Activated CD4-positive, alpha-beta T cell treated with anti-CD3 and anti-CD28 coated beads, Interleukin-2, Interleukin-6, amounts not matched to agents 100 ng/mL and 50 ng/mL, durations not matched to agents 16 hours and 8 hours (primary cell): ENCODE measurements around the gene TENM4.
"Not testable (repeated sequence)": the region's sequence is repeated elsewhere in the genome, so short reads cannot be mapped to it uniquely, and the experiment has no call there.

ENCODE experiments used
- DNase-seq: peaks from one replicate; pipeline ENCODE4 v3.0.0-alpha.2; 2020

TENM4 gene

GRCh38 chr11:78645226-78646202, 795.3 kb downstream of the TENM4 start:
- peak; percentile 73 for DNase-seq

GRCh38 chr11:78643676-78644056, 797.2 kb downstream of the TENM4 start:
- DNase-seq = no peak

DNA sequence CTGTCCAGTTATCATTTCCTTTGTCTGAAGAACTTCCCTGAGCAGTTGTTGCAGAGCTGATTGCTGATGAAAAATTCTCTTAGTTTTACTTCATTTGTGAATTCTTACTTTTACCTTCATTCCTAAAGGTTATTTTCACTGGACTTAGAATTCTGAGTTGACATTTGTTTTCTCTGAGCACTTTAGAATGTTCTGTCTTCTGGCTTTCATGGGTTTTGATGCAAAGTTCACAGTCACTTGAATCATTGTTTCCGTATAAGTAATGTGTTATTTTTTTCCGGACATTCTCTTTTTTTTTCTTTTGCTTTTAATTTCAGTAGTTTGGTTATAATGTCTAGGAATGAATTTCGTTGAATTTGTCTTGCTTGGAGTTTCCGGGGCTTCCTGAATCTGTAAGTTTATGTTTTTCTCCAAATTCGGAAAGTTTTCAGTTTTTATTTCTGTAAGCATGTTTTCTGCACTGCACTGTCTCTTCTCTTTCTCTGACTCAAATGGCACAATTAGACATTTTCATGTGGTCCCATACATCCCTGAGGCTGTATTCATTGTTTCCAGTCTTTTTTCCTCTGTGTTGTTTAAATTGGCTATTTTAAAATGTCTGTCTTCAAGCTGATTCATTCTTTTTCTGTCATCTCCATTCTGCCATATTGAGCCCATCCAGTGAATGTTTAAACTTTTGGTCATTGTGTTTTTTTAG, 797.7 kb downstream of the TENM4 start:
- peak; percentile 32 for DNase-seq

DNA sequence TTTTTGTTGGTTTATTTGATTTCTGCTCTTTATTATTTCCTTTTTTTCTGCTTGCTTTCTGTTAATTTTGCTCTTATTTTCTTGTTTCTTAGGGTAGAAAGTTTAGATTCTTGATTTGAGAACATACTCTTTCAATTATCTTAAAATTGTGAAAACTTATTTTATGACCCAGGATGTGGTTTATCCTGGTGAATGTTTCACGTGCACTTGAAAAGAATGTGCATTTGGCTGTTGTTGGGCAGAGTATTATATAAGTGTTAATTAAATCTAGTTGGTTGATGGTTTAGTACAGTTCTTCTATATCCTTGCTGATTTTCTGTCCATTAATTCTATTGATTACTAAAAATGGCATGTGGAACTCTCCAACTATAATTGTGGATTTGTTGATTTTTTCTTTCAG, 799.3 kb downstream of the TENM4 start:
- no peak for DNase-seq

GRCh38 chr11:78638704-78639380, 802.0 kb downstream of the TENM4 start:
- DNase-seq = no peak

- not testable (repeated sequence) for DNase-seq
These were observed 803.3 kb downstream of the TENM4 start for GRCh38 chr11:78637527-78637926.

GRCh38 chr11:78635814-78636506, 804.9 kb downstream of the TENM4 start:
- peak; percentile 19 for DNase-seq

GRCh38 chr11:78633516-78634310, 807.1 kb downstream of the TENM4 start:
- no peak for DNase-seq

DNA sequence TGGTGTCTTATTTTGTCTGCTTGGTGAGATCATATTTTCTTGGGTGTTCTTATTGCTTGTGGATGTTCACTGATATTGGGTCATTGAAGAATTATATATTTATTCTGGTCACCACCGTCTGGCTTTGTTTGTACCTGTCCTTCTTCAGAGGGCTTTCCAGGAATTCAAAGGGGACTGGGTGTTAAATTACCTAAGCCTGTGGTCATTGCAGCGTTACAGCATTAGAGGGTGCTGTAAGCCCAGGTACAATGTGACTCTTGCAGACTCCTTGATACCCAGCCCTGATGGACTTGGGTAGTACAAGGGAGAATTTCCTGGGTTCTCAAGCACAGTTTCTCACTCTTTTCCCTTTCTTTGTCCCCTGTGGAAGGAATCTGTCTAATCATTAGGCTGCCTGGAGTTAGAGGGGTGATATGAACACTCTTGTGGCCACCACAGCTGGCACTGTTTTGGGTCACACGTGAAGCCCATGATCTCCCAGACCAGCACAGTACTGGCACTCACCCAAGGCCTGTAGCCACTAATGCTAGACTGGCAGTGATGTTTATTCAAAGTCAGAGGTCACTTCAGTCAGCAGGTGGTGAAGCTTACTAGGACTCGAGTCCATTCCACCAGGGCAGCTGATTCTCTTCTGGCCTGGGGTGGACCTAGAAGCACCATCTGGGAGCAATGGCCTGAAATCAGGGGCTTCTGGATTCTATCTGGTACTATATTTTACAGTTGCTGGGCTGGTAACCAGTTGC, 810.1 kb downstream of the TENM4 start:
- DNase-seq = no peak

- DNase-seq = no peak
These were observed 810.7 kb downstream of the TENM4 start for GRCh38 chr11:78630155-78630554.

DNA sequence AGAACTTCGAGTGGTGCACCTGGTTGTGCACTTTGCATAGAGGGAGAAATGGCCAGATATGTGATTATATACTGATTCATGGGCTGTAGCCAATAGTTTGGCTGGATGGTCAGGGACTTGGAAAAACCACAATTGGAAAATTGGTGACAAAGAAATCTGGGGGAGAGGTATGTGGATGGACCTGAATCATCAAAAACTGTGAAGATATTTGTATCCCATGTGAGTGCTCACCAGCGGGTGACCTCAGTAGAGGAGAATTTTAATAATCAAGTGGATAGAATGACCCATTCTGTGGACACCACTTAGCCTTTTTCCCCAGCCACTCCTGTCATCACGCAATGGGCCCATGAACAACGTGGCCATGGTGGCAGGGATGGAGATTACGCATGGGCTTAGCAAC, 818.2 kb downstream of the TENM4 start:
- no peak for DNase-seq

DNA sequence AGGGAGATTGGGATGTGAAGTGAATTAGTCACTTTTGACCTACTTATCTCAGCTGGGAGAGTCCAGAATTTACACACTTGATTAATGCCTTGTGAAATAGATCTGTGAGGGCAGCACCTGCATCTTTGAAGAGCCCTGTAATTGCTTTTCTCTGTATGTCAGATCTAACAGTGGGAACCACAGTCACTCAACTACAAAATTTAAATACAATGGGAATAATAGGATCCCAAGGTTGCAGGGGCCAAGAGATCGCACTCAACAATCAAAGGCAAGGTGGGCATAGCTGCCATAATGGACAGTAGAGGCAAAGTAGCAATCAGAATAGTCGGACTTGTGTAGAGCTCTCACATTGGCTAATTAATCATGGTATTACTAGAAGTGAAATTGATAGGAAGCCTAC, 820.7 kb downstream of the TENM4 start:
- DNase-seq = no peak

DNA sequence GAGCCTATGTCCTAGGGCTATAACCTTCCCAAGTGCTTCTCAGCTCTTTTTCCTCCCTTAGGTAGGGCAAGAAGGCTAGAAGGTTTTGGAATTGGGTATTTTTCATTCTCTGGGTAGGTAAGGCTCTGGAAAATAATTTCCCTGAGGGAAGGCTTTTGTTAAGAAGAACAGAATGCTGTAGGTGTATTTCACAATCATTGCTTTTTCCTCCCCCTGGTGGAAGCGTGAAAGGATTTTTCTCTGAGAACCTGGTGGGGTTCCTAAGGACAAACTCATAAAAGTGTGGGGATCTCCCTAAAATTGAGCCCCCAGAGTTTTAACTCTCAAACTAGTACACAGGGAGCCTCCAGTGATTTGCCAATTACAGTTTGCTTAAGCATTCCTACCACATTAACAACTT, 825.1 kb downstream of the TENM4 start:
- DNase-seq = no peak

- no peak for DNase-seq
These were observed 827.4 kb downstream of the TENM4 start for GRCh38 chr11:78613378-78613813.

GRCh38 chr11:78612721-78613377, 828.0 kb downstream of the TENM4 start:
- no peak for DNase-seq

DNA sequence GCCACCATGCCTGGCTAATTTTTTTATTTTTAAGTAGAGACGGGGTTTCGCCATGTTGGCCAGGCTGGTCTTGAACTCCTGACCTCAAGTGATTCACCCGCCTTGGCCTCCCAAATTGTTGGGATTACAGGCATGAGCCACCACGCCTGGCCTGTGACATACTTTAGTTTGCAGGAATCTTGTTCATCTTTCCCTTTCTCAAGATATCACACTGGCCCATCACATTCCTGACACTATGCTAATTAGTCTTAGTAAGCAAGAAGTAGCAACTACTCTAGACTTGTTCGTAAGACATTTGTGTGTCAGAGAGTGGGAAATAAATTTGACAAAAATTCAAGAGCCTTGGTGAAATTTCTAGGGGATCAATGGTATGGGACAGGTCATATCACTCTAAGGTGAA, 831.5 kb downstream of the TENM4 start:
- not testable (repeated sequence) for DNase-seq

GRCh38 chr11:78607696-78608095, 833.1 kb downstream of the TENM4 start:
- DNase-seq = no peak

DNA sequence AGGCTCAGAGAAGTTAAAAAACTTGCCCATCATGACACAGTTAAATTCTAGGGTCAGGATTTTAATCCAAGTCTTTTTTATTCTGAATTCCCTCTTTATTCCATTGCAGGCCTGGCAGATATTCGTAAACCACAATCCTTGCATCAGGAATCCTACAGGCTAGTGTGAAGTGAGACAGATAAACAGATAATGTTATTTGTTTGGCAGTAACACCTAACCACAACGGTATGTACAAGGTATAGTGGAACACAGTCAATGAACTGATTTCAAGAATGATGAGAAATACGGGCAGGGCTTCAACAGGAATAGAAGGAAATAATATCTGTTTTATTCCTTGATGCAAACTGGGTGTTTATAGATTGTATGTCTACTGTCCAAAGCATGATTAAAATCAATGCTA, 834.2 kb downstream of the TENM4 start:
- no peak for DNase-seq

GRCh38 chr11:78605296-78605695, 835.5 kb downstream of the TENM4 start:
- DNase-seq = no peak

- DNase-seq = no peak
These were observed 837.0 kb downstream of the TENM4 start for GRCh38 chr11:78603792-78604191.
